ENCODE results near the gene TAT.

The TAT gene

DNA sequence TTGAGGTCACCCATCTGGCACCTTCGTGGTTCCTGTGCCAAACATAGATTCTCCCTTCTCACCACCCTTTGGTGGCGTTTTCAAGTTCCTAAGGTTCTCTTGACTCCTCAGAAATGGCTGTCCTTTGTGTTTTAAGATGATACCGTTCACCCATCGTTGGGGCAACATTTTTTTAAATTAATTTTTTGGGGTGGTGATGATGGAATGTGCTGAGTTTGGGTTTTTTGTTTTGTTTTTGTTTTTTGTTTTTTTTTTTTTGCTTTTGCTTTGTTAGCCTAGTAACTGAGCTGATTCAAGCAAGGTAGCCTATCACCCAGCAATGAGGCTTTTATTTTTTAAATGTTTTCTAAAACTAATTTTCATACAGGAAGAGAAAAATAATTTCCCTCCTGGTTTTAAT, 48.0 kb downstream of the TAT start:
- Histone ChIP-seq H3K9ac (ENCODE audit: low read depth, low read length) (no peak overlapping the region), H3K36me3 (ENCODE audit: insufficient read depth, low read length) (no peaks in the 10 kb centered on the region), H3K4me1 (ENCODE audit: insufficient read depth, low read length) (peaks cover 24% of the 10 kb centered on the region), H3K27me3 (ENCODE audit: insufficient read depth, low read length) (no peaks in the 10 kb centered on the region), H3K27ac (ENCODE audit: low read depth, low read length) (no peak overlapping the region), H3K9me3 (ENCODE audit: insufficient read depth, low read depth, low read length) (no peaks in the 10 kb centered on the region), H3K4me3 (ENCODE audit: low read length) (no peak overlapping the region)
- WGBS, result 96% methylated on average over 4 of the region's 4 CpGs

DNA sequence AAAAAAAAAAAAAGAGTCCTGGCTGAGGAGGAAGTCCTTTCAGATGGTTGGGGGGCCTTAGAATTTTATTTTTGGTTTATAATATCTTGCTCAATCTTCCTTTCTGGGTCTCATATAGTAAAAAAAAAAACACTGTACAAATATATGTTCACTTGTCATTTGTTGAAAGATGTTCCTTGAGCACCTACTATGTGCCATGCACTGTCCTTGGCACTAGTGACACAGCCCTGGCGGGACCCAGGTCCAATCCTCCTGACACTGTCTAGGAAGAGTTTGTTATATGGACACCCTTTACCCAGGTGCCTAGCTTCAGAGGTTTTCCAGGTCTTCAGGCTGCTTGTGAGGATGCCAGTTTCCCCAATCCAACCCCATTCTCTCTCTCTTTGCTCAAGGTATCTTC, 48.6 kb downstream of the TAT start:
- Histone ChIP-seq H3K4me1 (ENCODE audit: insufficient read depth, low read length) (peaks cover 24% of the 10 kb centered on the region), H3K9me3 (ENCODE audit: insufficient read depth, low read depth, low read length) (no peaks in the 10 kb centered on the region), H3K4me3 (ENCODE audit: low read length) (no peak overlapping the region), H3K36me3 (ENCODE audit: insufficient read depth, low read length) (no peaks in the 10 kb centered on the region), H3K9ac (ENCODE audit: low read depth, low read length) (no peak overlapping the region), H3K27me3 (ENCODE audit: insufficient read depth, low read length) (no peaks in the 10 kb centered on the region), H3K27ac (ENCODE audit: low read depth, low read length) (no peak overlapping the region)
- WGBS, result 94% methylated on average over 1 of the region's 1 CpG

GRCh38 chr16:71526111-71526631, 50.7 kb downstream of the TAT start, which contains the start of gene CHST4:
Gene CHST4 (plus strand): TSS chr16:71526426. CDS start chr16:71536678, 10,252 bp downstream.
- peak within 1 kb of the TSS; percentile 55 for H3K4me3 ChIP-seq (ENCODE audit: low read length)

DNA sequence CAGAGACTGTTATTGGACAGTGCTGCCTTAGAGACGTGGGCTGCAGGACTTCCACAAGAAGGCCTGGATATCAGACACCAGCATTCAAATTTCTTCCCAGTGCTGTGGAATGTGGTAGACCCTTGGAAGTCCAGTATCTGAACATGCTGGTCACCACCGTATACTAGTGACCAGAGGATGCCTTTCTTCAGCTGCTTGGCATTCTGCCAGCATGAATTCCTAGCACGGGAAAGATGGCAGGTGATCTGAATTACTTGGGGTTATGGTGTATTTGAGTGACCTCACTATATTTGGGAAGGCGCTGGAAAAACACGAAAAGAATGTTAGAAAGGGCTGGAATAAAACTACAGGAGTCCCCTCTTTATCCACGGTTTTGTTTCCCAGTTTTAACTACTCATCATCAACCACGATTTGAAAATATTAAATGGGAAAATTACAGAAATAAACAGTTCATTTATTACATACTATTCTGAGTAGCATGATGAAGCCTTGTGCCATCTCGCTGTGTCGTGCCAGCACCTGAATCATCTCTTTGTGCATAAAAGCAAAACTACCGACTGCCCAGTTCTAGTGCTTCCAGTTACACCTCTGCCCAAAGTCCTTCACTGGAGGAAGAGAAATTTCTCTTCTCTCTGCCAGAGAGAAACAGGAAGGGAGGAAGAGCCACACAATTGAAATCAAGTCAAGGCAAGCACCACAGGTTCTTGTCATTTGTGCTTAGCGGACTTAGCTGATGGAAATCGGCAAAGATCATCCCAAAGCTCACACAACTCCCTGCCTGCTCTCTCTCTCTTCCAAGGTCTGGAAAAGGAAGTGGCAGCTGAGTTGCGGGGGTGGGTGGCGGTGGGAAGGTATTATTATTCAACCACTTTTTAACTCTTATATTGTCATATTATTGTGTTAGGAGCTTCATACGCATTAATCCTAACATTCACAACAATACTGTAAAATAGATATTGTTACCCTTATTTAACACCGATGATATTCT, 52.0 kb downstream of the TAT start:
- Histone ChIP-seq H3K4me1 (ENCODE audit: insufficient read depth, low read length) (peaks cover 24% of the 10 kb centered on the region), H3K9me3 (ENCODE audit: insufficient read depth, low read depth, low read length) (no peaks in the 10 kb centered on the region), H3K36me3 (ENCODE audit: insufficient read depth, low read length) (no peaks in the 10 kb centered on the region), H3K27me3 (ENCODE audit: insufficient read depth, low read length) (no peaks in the 10 kb centered on the region), H3K4me3 (ENCODE audit: low read length) (peak overlapping the region; percentile 55), H3K27ac (ENCODE audit: low read depth, low read length) (peak overlapping the region; percentile 92), H3K9ac (ENCODE audit: low read depth, low read length) (peak overlapping the region; percentile 75; the same call in 1 of the 2 replicates)
- 61% methylated on average over 12 of the region's 16 CpGs for WGBS

More at GRCh38 chr16:71526111-71526631, 50.7 kb downstream of the TAT start, which contains the start of gene CHST4:
- H3K27me3 ChIP-seq (ENCODE audit: insufficient read depth, low read length), result no peaks in the 10 kb centered on the region
- 0% methylated on average over 9 of the region's 9 CpGs for WGBS
- no peaks in the 10 kb centered on the region for H3K36me3 ChIP-seq (ENCODE audit: insufficient read depth, low read length)
- H3K4me1 ChIP-seq (ENCODE audit: insufficient read depth, low read length), result peaks cover 24% of the 10 kb centered on the region
- no peaks in the 10 kb centered on the region for H3K9me3 ChIP-seq (ENCODE audit: insufficient read depth, low read depth, low read length)
- H3K9ac ChIP-seq (ENCODE audit: low read depth, low read length), result peak within 1 kb of the TSS; percentile 75
- peak within 1 kb of the TSS; percentile 92 for H3K27ac ChIP-seq (ENCODE audit: low read depth, low read length)

DNA sequence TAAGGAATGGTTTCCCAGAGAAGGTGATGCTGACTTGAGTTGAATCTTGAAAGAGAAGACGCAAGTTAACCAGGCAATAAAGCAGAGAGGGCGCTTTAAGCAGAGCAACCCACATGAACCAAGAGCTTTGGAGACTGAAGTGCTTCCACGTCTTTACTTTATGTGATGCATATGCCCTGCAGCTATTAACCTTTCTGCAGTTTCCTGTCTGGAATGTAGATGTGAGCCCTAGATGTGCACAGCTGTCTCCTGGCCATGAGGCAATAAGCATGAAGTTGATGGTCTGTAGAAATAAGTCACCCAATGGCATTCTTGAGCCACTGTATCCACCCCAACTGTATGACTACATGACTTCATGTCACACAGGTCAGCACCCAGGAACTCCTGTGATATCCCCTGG, 56.3 kb downstream of the TAT start:
- no peak overlapping the region for H3K27ac ChIP-seq (ENCODE audit: low read depth, low read length)
- no peaks in the 10 kb centered on the region for H3K9me3 ChIP-seq (ENCODE audit: insufficient read depth, low read depth, low read length)
- H3K27me3 ChIP-seq (ENCODE audit: insufficient read depth, low read length), result no peaks in the 10 kb centered on the region
- H3K4me1 ChIP-seq (ENCODE audit: insufficient read depth, low read length), result peaks cover 13% of the 10 kb centered on the region
- 89% methylated on average over 3 of the region's 3 CpGs for WGBS
- no peaks in the 10 kb centered on the region for H3K36me3 ChIP-seq (ENCODE audit: insufficient read depth, low read length)
- H3K9ac ChIP-seq (ENCODE audit: low read depth, low read length), result no peak overlapping the region
- no peak overlapping the region for H3K4me3 ChIP-seq (ENCODE audit: low read length)
